Stimulated activated CD8-positive, alpha-beta memory T cell treated with anti-CD3 and anti-CD28 coated beads, Interleukin-2, amount 100 ng/mL, for 48 hours (primary cell): ENCODE data around the gene CFAP119.

Experiments used
- DNase-seq, 2 donors: peaks; one replicate each; pipeline ENCODE4 v3.0.0-alpha.2; 2020; ENCODE audit warnings: low read depth in 2 of 2

Gene CFAP119

GRCh38 chr16:30740364-30741251 lies 21.3 kb downstream of the CFAP119 start:
- DNase-seq, result no peak

GRCh38 chr16:30738984-30739951 lies 22.6 kb downstream of the CFAP119 start:
- no peak for DNase-seq

GRCh38 chr16:30737794-30738648 lies 23.8 kb downstream of the CFAP119 start:
- DNase-seq, result no peak

GRCh38 chr16:30736995-30737793 lies 24.7 kb downstream of the CFAP119 start:
- no peak for DNase-seq

DNA sequence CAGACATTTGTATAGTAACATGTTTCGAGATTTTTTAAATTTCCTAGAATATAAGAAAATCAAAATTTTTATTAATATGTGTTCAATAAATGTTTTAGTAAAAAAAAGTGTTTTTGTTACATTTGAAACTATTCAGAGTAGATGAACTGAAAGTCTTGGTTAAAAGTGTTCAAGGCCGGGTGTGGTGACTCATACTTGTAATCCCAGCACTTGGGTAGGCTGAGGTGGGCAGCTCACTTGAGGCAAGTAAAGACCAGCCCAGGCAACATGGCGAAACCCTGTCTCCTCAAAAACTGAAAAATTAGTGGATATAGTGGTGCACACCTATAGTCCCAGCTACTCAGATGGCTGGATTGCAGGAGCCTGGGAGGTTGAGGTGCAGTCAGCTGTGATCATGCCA lies 30.5 kb downstream of the CFAP119 start:
- no peak for DNase-seq

DNA sequence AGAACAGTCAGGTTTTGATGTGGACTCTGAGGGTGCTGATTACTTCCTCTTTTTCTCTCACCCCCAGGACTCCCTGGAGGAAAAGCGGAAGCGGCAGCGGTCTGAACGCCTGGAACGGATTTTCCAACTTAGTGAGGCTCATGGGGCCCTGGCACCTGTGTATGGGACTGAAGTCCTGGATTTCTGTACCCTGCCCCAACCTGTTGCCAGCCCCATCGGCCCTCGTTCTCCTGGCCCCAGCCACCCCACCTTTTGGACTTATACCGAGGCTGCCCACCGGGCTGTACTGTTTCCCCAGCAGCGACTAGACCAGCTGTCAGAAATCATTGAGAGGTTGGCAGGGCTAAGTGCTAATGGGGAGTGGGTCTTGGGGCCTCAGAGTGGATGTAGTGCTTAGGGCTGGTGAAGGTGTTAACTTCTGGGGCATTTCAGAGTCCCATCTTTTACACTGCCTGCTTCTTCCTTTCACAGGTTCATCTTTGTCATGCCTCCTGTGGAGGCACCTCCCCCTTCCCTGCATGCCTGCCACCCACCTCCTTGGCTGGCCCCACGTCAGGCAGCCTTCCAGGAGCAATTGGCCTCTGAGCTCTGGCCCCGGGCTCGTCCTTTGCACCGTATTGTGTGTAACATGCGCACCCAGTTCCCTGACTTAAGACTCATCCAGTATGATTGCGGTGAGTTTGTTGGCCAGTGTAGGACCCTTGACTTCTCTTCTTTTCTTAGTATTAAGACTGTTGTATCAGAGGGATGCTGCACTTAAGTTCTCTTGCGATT lies 32.8 kb downstream of the CFAP119 start:
- DNase-seq, result no peak

DNA sequence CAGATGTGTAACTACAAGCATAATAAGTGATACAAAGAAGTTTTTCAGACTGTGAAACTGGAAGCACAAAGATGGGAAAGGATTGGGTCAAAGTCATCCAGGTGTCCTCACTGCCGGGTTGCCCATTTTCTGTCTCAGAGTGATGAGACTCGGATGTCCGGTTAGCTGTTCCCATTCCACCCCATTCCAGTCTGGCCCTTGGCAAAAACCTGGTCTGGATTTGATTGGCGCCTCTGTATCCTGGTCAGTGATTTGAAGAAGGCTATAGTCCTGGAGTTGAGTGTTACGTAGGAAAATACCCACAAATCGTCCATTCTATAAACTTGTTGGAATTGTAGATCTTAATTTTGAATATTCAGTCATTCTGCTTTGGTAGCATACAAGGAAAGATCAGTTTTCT lies 33.5 kb downstream of the CFAP119 start:
- no peak for DNase-seq

DNA sequence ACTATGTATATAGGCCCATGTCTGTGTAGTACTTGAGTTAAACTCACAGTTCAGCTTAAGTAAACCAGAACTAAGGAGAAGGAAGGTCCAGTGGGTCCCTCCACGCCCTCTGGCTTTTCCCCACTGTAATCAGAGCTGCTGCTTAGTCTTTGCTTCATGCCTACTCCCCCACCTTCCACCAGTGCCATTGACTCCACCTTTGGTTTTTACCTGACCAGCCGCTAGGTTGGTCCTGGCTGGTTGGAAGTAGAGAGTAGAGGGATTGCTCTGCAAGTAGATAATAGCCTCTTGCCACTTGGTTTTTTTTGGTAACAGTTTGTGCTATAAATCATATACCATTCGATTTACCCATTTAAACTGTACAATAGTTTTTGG lies 36.5 kb downstream of the CFAP119 start:
- DNase-seq, result no peak

- DNase-seq, result no peak
Measured at GRCh38 chr16:30724641-30725417, 37.0 kb downstream of the CFAP119 start.

DNA sequence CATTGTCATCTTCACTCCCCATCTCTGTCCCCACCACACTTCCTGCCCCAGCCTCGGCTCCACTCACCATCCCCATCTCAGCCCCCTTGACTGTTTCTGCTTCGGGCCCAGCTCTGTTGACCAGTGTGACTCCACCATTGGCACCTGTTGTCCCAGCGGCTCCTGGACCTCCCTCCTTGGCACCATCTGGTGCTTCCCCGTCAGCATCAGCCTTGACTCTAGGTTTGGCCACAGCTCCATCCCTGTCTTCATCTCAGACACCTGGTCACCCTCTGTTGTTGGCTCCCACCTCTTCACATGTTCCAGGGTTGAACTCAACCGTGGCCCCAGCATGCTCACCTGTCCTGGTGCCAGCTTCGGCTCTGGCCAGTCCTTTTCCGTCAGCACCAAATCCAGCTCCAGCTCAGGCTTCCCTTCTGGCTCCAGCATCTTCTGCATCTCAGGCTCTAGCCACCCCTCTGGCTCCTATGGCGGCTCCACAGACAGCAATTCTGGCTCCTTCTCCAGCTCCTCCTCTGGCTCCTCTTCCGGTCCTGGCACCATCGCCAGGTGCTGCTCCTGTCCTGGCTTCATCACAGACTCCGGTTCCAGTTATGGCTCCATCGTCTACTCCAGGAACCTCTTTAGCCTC lies 38.0 kb downstream of the CFAP119 start:
- no peak for DNase-seq

DNA sequence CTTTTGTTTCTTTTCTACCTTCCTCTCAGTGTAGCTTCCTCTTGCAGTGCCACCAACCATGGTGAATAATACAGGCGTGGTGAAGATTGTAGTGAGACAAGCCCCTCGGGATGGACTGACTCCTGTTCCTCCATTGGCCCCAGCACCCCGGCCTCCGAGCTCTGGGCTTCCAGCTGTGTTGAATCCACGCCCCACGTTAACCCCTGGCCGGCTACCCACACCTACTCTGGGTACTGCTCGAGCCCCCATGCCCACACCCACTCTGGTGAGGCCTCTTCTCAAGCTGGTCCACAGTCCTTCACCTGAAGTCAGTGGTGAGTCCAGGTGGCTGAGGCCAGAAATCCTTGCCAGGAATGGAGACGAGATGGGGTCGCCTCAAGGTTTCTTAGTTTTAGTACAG lies 38.9 kb downstream of the CFAP119 start:
- no peak for DNase-seq

GRCh38 chr16:30722443-30722842 lies 39.4 kb downstream of the CFAP119 start:
- DNase-seq, result no peak

- DNase-seq, result no peak
Measured at GRCh38 chr16:30721606-30722005, 40.3 kb downstream of the CFAP119 start.

DNA sequence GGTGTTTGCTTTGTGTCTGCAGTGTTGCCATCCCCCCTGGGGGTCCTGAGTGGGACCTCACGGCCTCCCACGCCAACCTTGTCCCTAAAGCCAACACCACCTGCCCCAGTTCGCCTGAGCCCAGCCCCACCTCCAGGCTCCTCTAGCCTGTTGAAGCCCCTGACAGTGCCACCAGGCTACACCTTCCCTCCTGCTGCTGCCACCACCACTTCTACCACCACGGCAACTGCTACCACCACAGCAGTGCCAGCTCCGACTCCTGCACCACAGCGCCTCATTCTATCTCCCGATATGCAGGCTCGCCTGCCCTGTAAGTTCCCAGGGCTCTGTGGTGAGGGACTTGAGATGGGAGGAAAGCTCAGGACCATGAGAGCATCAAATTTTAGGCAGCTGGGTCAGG lies 40.7 kb downstream of the CFAP119 start:
- DNase-seq, result no peak

GRCh38 chr16:30720694-30721093 lies 41.2 kb downstream of the CFAP119 start:
- DNase-seq, result no peak

DNA sequence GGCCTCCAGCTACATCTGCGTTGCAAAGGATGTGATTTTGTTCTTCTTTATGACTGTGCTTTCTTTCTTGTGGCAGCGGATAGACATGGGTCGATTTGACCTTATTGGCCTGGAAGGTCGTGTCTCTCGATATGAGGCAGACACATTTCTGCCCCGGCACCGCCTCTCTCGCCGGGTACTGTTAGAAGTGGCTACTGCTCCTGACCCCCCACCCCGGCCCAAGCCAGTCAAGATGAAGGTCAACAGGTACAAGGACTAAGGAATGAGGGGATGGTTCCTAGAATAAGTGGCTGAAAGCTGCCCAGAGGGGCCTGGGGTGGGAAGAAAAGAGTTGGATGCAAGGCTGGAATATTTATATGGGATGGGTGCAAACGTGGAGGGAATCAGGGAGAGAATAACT lies 41.8 kb downstream of the CFAP119 start:
- no peak for DNase-seq

- DNase-seq, result no peak
Measured at GRCh38 chr16:30715750-30716445, 46.0 kb downstream of the CFAP119 start.

GRCh38 chr16:30711712-30712111 lies 50.1 kb downstream of the CFAP119 start:
- no peak for DNase-seq
